HCT116 (cell line): ENCODE measurements around the gene CAPZA2. TPM values are rescaled to one million over a fixed set of nuclear protein-coding genes. Genes with fewer than 3 reads are reported as not detected.

Experiments
- ATAC-seq: fragments of 200-7000 bp; cut with Tn5 transposase; 2 replicates; pipeline ENCODE4 v1.9.1; 2020; ENCODE audit warnings: mild to moderate bottlenecking, moderate library complexity
- BruUV-seq: library from RNA; stranded (reverse); fragments of 400-500 nt; replicated peaks from 2 replicates; lab custom pipeline; 2021; lab: Mats Ljungman, UMichigan
- CTCF ChIA-PET: fragments of 300-600 bp; sonication (Branson Sonifier 250); formaldehyde crosslinking; loops from one replicate; lab custom pipeline; 2021; ENCODE audit warnings: antibody characterized with exemption; lab: Charles Lee
- POLR2A ChIA-PET: fragments of 300-600, 350-600 bp; sonication (Branson Sonifier 250); formaldehyde crosslinking; loops from one replicate; lab custom pipeline; 2021; ENCODE audit warnings: antibody characterized with exemption; lab: Charles Lee
- RAD21 ChIA-PET, 2 experiments: fragments of 300-600 bp; sonication (Branson Sonifier 250); formaldehyde crosslinking; loops; one replicate each; lab custom pipeline; 2023; ENCODE audit warnings: low total read pairs in 2 of 2; ENCODE audit not compliant: uncharacterized antibody in 2 of 2, unreplicated experiment in 2 of 2, low non-redundant PET in 1 of 2; lab: Charles Lee
- DNase-seq: peaks from one replicate; pipeline ENCODE4 v3.0.0-alpha.2; 2010; ENCODE audit warnings: low read depth, low spot score
- H2AFZ ChIP-seq: fragments of 200-600 bp; shearing (Covaris generic), sonication (generic); 2 replicates; pipeline ENCODE4 v1.6.1; 2017; ENCODE audit warnings: low read depth, mixed run types, mixed read lengths, antibody characterized with exemption, low read length; ENCODE audit not compliant: poor library complexity, severe bottlenecking
- H3K27ac ChIP-seq: 2 replicates; pipeline ENCODE4 v1.5.1; 2012; ENCODE audit warnings: low read depth, low read length
- H3K27me3 ChIP-seq: fragments of 200-600 bp; sonication (generic); 2 replicates; pipeline ENCODE4 v1.6.1; 2016; ENCODE audit warnings: mixed run types, low read length, mixed read lengths; ENCODE audit not compliant: insufficient read depth
- H3K36me3 ChIP-seq, 2 experiments: fragments of 200-500 bp in 1 of 2; fragments of 200-600 bp in 1 of 2; sonication (Bioruptor generic) in 1 of 2; sonication (generic) in 1 of 2; 2 replicates each; pipeline versions ENCODE4 v1.5.1 to v1.6.1; 2014 to 2016; ENCODE audit warnings: low read length in 2 of 2, inconsistent platforms in 1 of 2, mixed read lengths in 1 of 2, mixed run types in 1 of 2; ENCODE audit not compliant: insufficient read depth in 2 of 2, control insufficient read depth in 1 of 2
- H3K4me1 ChIP-seq, 2 experiments: fragments of 200-600 bp in 1 of 2; sonication (generic) in 1 of 2; 2 replicates each; pipeline versions ENCODE4 v1.5.1 to v1.6.1; 2012 to 2017; ENCODE audit warnings: low read length in 2 of 2, inconsistent platforms in 1 of 2, mild to moderate bottlenecking in 1 of 2, mixed read lengths in 1 of 2, mixed run types in 1 of 2, moderate library complexity in 1 of 2; ENCODE audit not compliant: insufficient read depth in 2 of 2, control insufficient read depth in 1 of 2
- H3K4me2 ChIP-seq: fragments of 200-600 bp; sonication (generic); 2 replicates; pipeline ENCODE4 v1.6.1; 2017; ENCODE audit warnings: mixed run types, low read length, mixed read lengths
- H3K4me3 ChIP-seq, 2 experiments: fragments of 200-600 bp in 1 of 2; sonication (generic) in 1 of 2; replicated peaks in 1 of 2; 2 replicates each; pipeline ENCODE4 v1.5.1; 2011 to 2016; ENCODE audit warnings: low read length in 2 of 2, control low read depth in 1 of 2, low read depth in 1 of 2, mild to moderate bottlenecking in 1 of 2, mixed read lengths in 1 of 2, mixed run types in 1 of 2
- H3K79me2 ChIP-seq: fragments of 200-600 bp; sonication (generic); 2 replicates; pipeline ENCODE4 v1.6.1; 2017; ENCODE audit warnings: mild to moderate bottlenecking, mixed run types, low read length, moderate library complexity, mixed read lengths; ENCODE audit not compliant: insufficient read depth
- H3K9ac ChIP-seq: fragments of 200-600 bp; sonication (generic); 2 replicates; pipeline ENCODE4 v1.6.1; 2016; ENCODE audit warnings: low read length, mixed read lengths
- H3K9me2 ChIP-seq: fragments of 200-600 bp; sonication (generic), shearing (Covaris generic); 2 replicates; pipeline ENCODE4 v1.6.1; 2017; ENCODE audit warnings: mixed run types, mild to moderate bottlenecking, moderate library complexity; ENCODE audit not compliant: insufficient read depth
- H3K9me3 ChIP-seq, 2 experiments: fragments of 200-500 bp in 1 of 2; fragments of 200-600 bp in 1 of 2; sonication (Bioruptor generic) in 1 of 2; sonication (generic) in 1 of 2; 2 replicates each; pipeline ENCODE4 v1.6.1; 2014 to 2017; ENCODE audit warnings: low read length in 2 of 2, mixed read lengths in 2 of 2, inconsistent platforms in 1 of 2, low read depth in 1 of 2, mild to moderate bottlenecking in 1 of 2, mixed run types in 1 of 2, moderate library complexity in 1 of 2; ENCODE audit not compliant: control insufficient read depth in 1 of 2, insufficient read depth in 1 of 2
- H4K20me1 ChIP-seq: fragments of 200-600 bp; sonication (generic), shearing (Covaris generic); 2 replicates; pipeline ENCODE4 v1.6.1; 2017; ENCODE audit warnings: mixed run types, mild to moderate bottlenecking, moderate library complexity; ENCODE audit not compliant: insufficient read depth
- ATF3 ChIP-seq: IDR thresholded peaks from 2 replicates; pipeline ENCODE4 v1.6.1; 2012
- CEBPB ChIP-seq: IDR thresholded peaks from 2 replicates; pipeline ENCODE4 v1.6.1; 2012; ENCODE audit warnings: low read depth
- EGR1 ChIP-seq: IDR thresholded peaks from 2 replicates; pipeline ENCODE4 v1.6.1; 2012; ENCODE audit warnings: low read depth
- EZH2 ChIP-seq: fragments of 200-600 bp; sonication (generic); IDR thresholded peaks from 2 replicates; pipeline ENCODE4 v1.6.1; 2017; ENCODE audit warnings: antibody characterized with exemption, mixed run types
- FOSL1 ChIP-seq: IDR thresholded peaks from 2 replicates; pipeline ENCODE4 v1.6.1; 2012; ENCODE audit warnings: low read depth
- POLR2A ChIP-seq: IDR thresholded peaks from 2 replicates; pipeline ENCODE4 v1.7.0; 2011; ENCODE audit warnings: borderline replicate concordance; ENCODE audit not compliant: insufficient read depth, insufficient read length; ENCODE audit errors: extremely low read depth
- REST ChIP-seq: IDR thresholded peaks from 2 replicates; pipeline ENCODE4 v1.6.1; 2012; ENCODE audit warnings: low read depth
- SP1 ChIP-seq: IDR thresholded peaks from 2 replicates; pipeline ENCODE4 v1.6.1; 2012; ENCODE audit warnings: low read depth
- TCF7L2 ChIP-seq: IDR thresholded peaks from 2 replicates; pipeline ENCODE4 v1.7.0; 2011; ENCODE audit warnings: borderline replicate concordance, inconsistent platforms; ENCODE audit not compliant: insufficient read depth, insufficient read length; ENCODE audit errors: extremely low read depth
- YY1 ChIP-seq: IDR thresholded peaks from 2 replicates; pipeline ENCODE4 v1.6.1; 2011; ENCODE audit warnings: low read length, low read depth, moderate library complexity, mild to moderate bottlenecking; ENCODE audit not compliant: insufficient replicate concordance; ENCODE audit errors: extremely low read depth
- ZBTB33 ChIP-seq: IDR thresholded peaks from 2 replicates; pipeline ENCODE4 v1.6.1; 2011; ENCODE audit warnings: mild to moderate bottlenecking, low read length, moderate library complexity; ENCODE audit not compliant: insufficient replicate concordance; ENCODE audit errors: extremely low read depth
- ZNF274 ChIP-seq: fragments of 200-500 bp; sonication (Bioruptor generic); IDR thresholded peaks from 2 replicates; pipeline ENCODE4 v1.6.1; 2014; ENCODE audit warnings: mild to moderate bottlenecking, low read depth, low read length, inconsistent platforms
- intact Hi-C: fragments of 100-400 bp; cut with micrococcal nuclease; formaldehyde crosslinking; loops from 2 replicates; pipeline ENCODE4 v1.10.0; 2022
- total RNA-seq: library from RNA; stranded (reverse); gene quantifications from one replicate; pipeline ENCODE4 v1.2.1, GENCODE V29; 2021; ENCODE audit not compliant: unreplicated experiment
- TF ChIP-seq, protein P1 (sequence below): IDR thresholded peaks from 2 replicates; pipeline ENCODE4 v1.6.1; 2012

The CAPZA2 gene
- total RNA-seq, 1 experiment from 2014 or later = 135 TPM

GRCh38 chr7:116828281-116828680, 34.1 kb upstream of the CAPZA2 start (continued):
- TF ChIP-seq ZNF274 (no peak), SP1 (no peak), ZBTB33 (no peak), ATF3 (no peak), POLR2A (no peak)

DNA sequence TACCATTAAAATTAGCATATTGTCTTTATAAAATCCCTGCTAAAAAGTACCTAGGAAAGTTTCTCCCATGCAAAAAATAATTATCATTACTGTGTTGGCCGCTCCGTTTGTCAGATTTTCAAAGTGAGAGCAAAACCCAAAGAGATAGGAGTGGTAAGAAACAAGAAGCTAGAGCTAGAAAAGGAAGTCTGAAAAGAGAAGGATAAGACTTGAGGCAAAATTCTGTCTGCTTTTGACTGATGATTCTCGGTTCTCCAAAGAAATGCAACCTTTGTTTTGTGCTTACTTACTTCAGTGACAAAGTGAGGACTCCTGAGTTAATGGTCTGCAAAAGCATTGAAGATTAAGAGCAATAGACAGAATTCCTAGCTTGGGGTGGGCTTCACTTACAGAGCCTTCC, 33.3 kb upstream of the CAPZA2 start:
- ATAC-seq (no peak), DNase-seq (no peak)
- intact Hi-C loops = loop anchor here (2.0 kb wide), 1 partner anchor 290 kb away; no protein-coding TSS in a partner anchor
- Histone ChIP-seq H3K9me2 (no peaks in the 10 kb centered on the region), H3K27me3 (no peaks in the 10 kb centered on the region), H3K9ac (no peak overlapping the region), H3K4me2 (no peak overlapping the region), H3K4me3 (no peak overlapping the region), H3K36me3 (no peaks in the 10 kb centered on the region), H3K4me1 (no peaks in the 10 kb centered on the region), H2AFZ (peak overlapping the region; percentile 2), H3K27ac (no peak overlapping the region), H3K79me2 (no peaks in the 10 kb centered on the region), H4K20me1 (no peaks in the 10 kb centered on the region), H3K9me3 (no peaks in the 10 kb centered on the region)
- RAD21 ChIA-PET = no interaction called here
- TF ChIP-seq REST (no peak), POLR2A (no peak), ZNF274 (no peak), YY1 (no peak), TCF7L2 (no peak), EGR1 (no peak), FOSL1 (no peak), CEBPB (no peak), EZH2 (no peak)
- TF ChIP-seq, protein P1, sequence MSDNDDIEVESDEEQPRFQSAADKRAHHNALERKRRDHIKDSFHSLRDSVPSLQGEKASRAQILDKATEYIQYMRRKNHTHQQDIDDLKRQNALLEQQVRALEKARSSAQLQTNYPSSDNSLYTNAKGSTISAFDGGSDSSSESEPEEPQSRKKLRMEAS = no peak
- POLR2A ChIA-PET = no interaction called here
- CTCF ChIA-PET = interaction anchor here (1.1 kb wide), 1 partner anchor 29 kb away, joined by 3 read pairs; no protein-coding TSS in a partner anchor
- BruUV-seq = no TSS peak
